Posterior cingulate gyrus (tissue), 11 donors: ENCODE measurements around the gene SELENOF.
A peak's percentile ranks its signal among the peaks of the same experiment; 100 is the strongest.

Source experiments
- DNase-seq, 10 donors: peaks; one replicate each; pipeline versions ENCODE4 v3.0.0 to v3.0.0-alpha.2; 2020 to 2021; ENCODE audit warnings: mixed read lengths in 3 of 10
- intact Hi-C: fragments of 100-400 bp; cut with DNase I; formaldehyde crosslinking; loops from one replicate; pipeline ENCODE4 v1.15.1; 2023

SELENOF gene

GRCh38 chr1:86860424-86860823 is 53.5 kb downstream of the SELENOF start:
- intact Hi-C loops: no loop called here
- no peak for DNase-seq

- no peak for DNase-seq
Measured at GRCh38 chr1:86860020-86860419, 53.9 kb downstream of the SELENOF start.

GRCh38 chr1:86858524-86859261 is 55.2 kb downstream of the SELENOF start:
- DNase-seq: no peak
- intact Hi-C loops: no loop called here

More at GRCh38 chr1:86860020-86860419, 53.9 kb downstream of the SELENOF start:
- intact Hi-C loops: no loop called here

GRCh38 chr1:86856196-86856595 is 57.7 kb downstream of the SELENOF start:
- intact Hi-C loops: no loop called here
- DNase-seq: no peak

- intact Hi-C loops: no loop called here
- no peak for DNase-seq
Measured at GRCh38 chr1:86854352-86854751, 59.6 kb downstream of the SELENOF start.

- intact Hi-C loops: no loop called here
- DNase-seq: no peak
Measured at GRCh38 chr1:86852782-86853408, 61.0 kb downstream of the SELENOF start.

GRCh38 chr1:86852289-86852688 is 61.6 kb downstream of the SELENOF start:
- no peak for DNase-seq
- intact Hi-C loops: no loop called here

GRCh38 chr1:86849756-86850155 is 64.2 kb downstream of the SELENOF start:
- DNase-seq: no peak
- intact Hi-C loops: no loop called here

GRCh38 chr1:86848654-86849053 is 65.3 kb downstream of the SELENOF start:
- intact Hi-C loops: no loop called here
- no peak for DNase-seq

- DNase-seq: no peak
- intact Hi-C loops: no loop called here
Measured at GRCh38 chr1:86846164-86846647, 67.7 kb downstream of the SELENOF start.

GRCh38 chr1:86845514-86845913 is 68.4 kb downstream of the SELENOF start:
- DNase-seq: no peak
- intact Hi-C loops: no loop called here

- no peak for DNase-seq
- intact Hi-C loops: no loop called here
Measured at GRCh38 chr1:86841116-86841515, 72.8 kb downstream of the SELENOF start.

- intact Hi-C loops: loop anchor here (1.0 kb wide), 2 partner anchors 132 to 251 kb away; no protein-coding TSS in a partner anchor
Measured at GRCh38 chr1:86833461-86834215, 80.3 kb downstream of the SELENOF start.

GRCh38 chr1:86832433-86832832 is 81.5 kb downstream of the SELENOF start:
- intact Hi-C loops: no loop called here
- no peak for DNase-seq

More at GRCh38 chr1:86833461-86834215, 80.3 kb downstream of the SELENOF start:
- DNase-seq: peak in 9 of 10 donors; percentile 12 to 87 (median 56)

GRCh38 chr1:86829321-86829720 is 84.6 kb downstream of the SELENOF start:
- no peak for DNase-seq
- intact Hi-C loops: no loop called here

GRCh38 chr1:86828024-86828423 is 85.9 kb downstream of the SELENOF start:
- DNase-seq: no peak
- intact Hi-C loops: no loop called here

GRCh38 chr1:86826856-86827255 is 87.1 kb downstream of the SELENOF start:
- intact Hi-C loops: no loop called here
- no peak for DNase-seq

- intact Hi-C loops: no loop called here
- no peak for DNase-seq
Measured at GRCh38 chr1:86825319-86825718, 88.6 kb downstream of the SELENOF start.

- no peak for DNase-seq
- intact Hi-C loops: no loop called here
Measured at GRCh38 chr1:86823821-86824500, 90.0 kb downstream of the SELENOF start.

- intact Hi-C loops: no loop called here
- no peak for DNase-seq
Measured at GRCh38 chr1:86823386-86823785, 90.5 kb downstream of the SELENOF start.

GRCh38 chr1:86822459-86822858 is 91.5 kb downstream of the SELENOF start:
- no peak for DNase-seq
- intact Hi-C loops: no loop called here
